ENCODE measurements around the gene ZNF586.
"Not testable (repeated sequence)": the region's sequence is repeated elsewhere in the genome, so short reads cannot be mapped to it uniquely, and the experiment has no call there.

DNA sequence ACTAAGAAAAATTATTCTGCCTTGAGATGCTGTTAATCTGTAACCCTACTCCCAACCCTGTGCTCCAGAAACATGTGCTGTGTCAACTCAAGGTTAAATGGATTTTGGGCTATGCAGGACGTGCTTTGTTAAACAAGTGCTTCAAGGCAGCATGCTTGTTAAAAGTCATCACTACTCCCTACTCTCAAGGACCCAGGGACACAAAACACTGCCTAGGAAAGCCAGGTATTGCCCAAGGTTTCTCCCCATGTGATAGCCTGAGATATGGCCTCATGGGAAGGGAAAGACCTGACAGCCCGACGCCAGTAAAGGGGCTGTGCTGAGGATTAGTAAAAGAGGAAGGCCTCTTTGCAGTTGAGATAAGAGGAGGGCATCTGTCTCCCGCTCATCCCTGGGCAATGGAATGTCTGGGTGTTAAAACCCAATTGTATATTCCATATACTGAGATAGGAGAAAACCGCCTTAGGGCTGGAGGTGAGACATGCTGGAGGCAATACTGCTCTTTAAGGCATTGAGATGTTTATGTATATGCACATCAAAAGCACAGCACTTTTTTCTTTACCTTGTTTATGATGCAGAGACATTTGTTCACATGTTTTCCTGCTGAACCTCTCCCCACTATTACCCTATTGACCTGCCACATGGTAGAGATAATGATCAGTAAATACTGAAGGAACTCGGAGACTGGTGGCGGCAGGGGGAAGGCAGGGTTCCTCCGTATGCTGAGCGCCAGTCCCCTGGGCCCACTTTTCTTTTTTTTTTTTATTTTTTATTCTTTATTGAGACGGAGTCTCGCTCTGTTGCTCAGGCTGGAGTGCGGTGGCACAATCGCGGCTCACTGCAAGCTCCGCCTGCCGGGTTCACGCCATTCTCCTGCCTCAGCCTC, 41.2 kb downstream of the ZNF586 start:
- TF ChIP-seq POLR2A (IDR thresholded peaks at IDR 0.05; ENCODE audit: low read depth); POLR2AphosphoS5 (IDR thresholded peaks at IDR 0.05): not testable (repeated sequence)
- TF ChIP-seq, protein P1, sequence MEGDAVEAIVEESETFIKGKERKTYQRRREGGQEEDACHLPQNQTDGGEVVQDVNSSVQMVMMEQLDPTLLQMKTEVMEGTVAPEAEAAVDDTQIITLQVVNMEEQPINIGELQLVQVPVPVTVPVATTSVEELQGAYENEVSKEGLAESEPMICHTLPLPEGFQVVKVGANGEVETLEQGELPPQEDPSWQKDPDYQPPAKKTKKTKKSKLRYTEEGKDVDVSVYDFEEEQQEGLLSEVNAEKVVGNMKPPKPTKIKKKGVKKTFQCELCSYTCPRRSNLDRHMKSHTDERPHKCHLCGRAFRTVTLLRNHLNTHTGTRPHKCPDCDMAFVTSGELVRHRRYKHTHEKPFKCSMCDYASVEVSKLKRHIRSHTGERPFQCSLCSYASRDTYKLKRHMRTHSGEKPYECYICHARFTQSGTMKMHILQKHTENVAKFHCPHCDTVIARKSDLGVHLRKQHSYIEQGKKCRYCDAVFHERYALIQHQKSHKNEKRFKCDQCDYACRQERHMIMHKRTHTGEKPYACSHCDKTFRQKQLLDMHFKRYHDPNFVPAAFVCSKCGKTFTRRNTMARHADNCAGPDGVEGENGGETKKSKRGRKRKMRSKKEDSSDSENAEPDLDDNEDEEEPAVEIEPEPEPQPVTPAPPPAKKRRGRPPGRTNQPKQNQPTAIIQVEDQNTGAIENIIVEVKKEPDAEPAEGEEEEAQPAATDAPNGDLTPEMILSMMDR (IDR thresholded peaks at IDR 0.05), result not testable (repeated sequence)

Measured in esophagus muscularis mucosa (tissue), 3 donors.